T-cell (primary cell): ENCODE results near the gene CDC37. TPM values are rescaled to one million over a fixed set of nuclear protein-coding genes. Genes with fewer than 3 reads are reported as not detected.
"Not testable (repeated sequence)": the region's sequence is repeated elsewhere in the genome, so short reads cannot be mapped to it uniquely, and the experiment has no call there.

ENCODE experiments used
- ATAC-seq, 4 experiments: fragments of 200-7000 bp in 3 of 4; fragments of 150-1000 bp in 1 of 4; cut with Tn5 transposase; replicated peaks in 1 of 4; 1 replicate in 3 of 4; 2 replicates in 1 of 4; pipeline ENCODE4 v1.10.0; 2021; ENCODE audit warnings: moderate library complexity in 3 of 4, mild to moderate bottlenecking in 2 of 4, moderate number of reproducible peaks in 1 of 4
- CTCF ChIA-PET, 2 donors: fragments of 300-600 bp; sonication (Branson Sonifier 250); formaldehyde crosslinking; loops; one replicate each; lab custom pipeline; 2022; ENCODE audit warnings: antibody characterized with exemption in 2 of 2; lab: Charles Lee
- POLR2A ChIA-PET, 2 donors: fragments of 300-600 bp; sonication (Branson Sonifier 250); formaldehyde crosslinking; loops; one replicate each; lab custom pipeline; 2022; ENCODE audit warnings: antibody characterized with exemption in 2 of 2; lab: Charles Lee
- DNase-seq, 35 experiments: peaks; one replicate each; pipeline versions ENCODE4 v3.0.0 to v3.0.0-alpha.2; 2013 to 2023
- H3K27ac ChIP-seq: one replicate; pipeline ENCODE4 v1.5.1; 2013; ENCODE audit warnings: low read length
- H3K27me3 ChIP-seq, 2 experiments: replicated peaks in 1 of 2; 1 replicate in 1 of 2; 2 replicates in 1 of 2; pipeline versions ENCODE4 v1.6.1 to v1.7.0; 2013; ENCODE audit warnings: low read length in 1 of 2, mixed read lengths in 1 of 2; ENCODE audit not compliant: control insufficient read depth in 2 of 2, insufficient read depth in 2 of 2; ENCODE audit errors: extremely low read depth in 1 of 2
- H3K36me3 ChIP-seq, 2 donors: 1 replicate in 1 of 2; 2 replicates in 1 of 2; pipeline versions ENCODE4 v1.6.1 to v1.7.0; 2013; ENCODE audit warnings: low read length in 1 of 2; ENCODE audit not compliant: control insufficient read depth in 2 of 2, insufficient read depth in 1 of 2; ENCODE audit errors: extremely low read depth in 1 of 2
- H3K4me1 ChIP-seq, 2 experiments: 1 replicate in 1 of 2; 2 replicates in 1 of 2; pipeline versions ENCODE4 v1.6.1 to v1.7.0; 2013; ENCODE audit warnings: low read length in 2 of 2, mixed read lengths in 1 of 2; ENCODE audit not compliant: insufficient read depth in 2 of 2, control insufficient read depth in 1 of 2; ENCODE audit errors: extremely low read depth in 1 of 2
- H3K4me3 ChIP-seq, 2 donors: 1 replicate in 1 of 2; 2 replicates in 1 of 2; pipeline versions ENCODE4 v1.5.1 to v1.7.0; 2013; ENCODE audit warnings: mild to moderate bottlenecking in 2 of 2, low read length in 1 of 2, moderate library complexity in 1 of 2; ENCODE audit not compliant: control insufficient read depth in 1 of 2; ENCODE audit errors: extremely low read depth in 1 of 2
- H3K9me3 ChIP-seq: 2 replicates; pipeline ENCODE4 v1.7.0; 2013
- H3K27ac Mint-ChIP-seq, 2 donors: one replicate each; pipeline ENCODE4 v1.8.0; 2020 to 2021; ENCODE audit warnings: mild to moderate bottlenecking in 2 of 2, mixed read lengths in 2 of 2
- H3K27me3 Mint-ChIP-seq, 2 donors: one replicate each; pipeline ENCODE4 v1.8.0; 2021 to 2022; ENCODE audit warnings: mixed read lengths in 2 of 2
- H3K36me3 Mint-ChIP-seq: one replicate; pipeline ENCODE4 v1.8.0; 2021; ENCODE audit warnings: mixed read lengths
- H3K4me1 Mint-ChIP-seq, 3 donors: one replicate each; pipeline ENCODE4 v1.8.0; 2020 to 2022; ENCODE audit warnings: mixed read lengths in 3 of 3, mild to moderate bottlenecking in 1 of 3
- H3K4me3 Mint-ChIP-seq, 3 donors: one replicate each; pipeline ENCODE4 v1.8.0; 2020 to 2022; ENCODE audit warnings: mild to moderate bottlenecking in 3 of 3, mixed read lengths in 3 of 3, moderate library complexity in 3 of 3
- H3K9me3 Mint-ChIP-seq, 3 donors: one replicate each; pipeline ENCODE4 v1.8.0; 2020 to 2022; ENCODE audit warnings: mixed read lengths in 3 of 3
- WGBS: methylation state at CpG from one replicate; pipeline ENCODE4 v1.1.5; 2013; ENCODE audit warnings: missing lambda C conversion rate; ENCODE audit not compliant: insufficient coverage; 5-methylcytosine and 5-hydroxymethylcytosine counted together
- total RNA-seq, 35 experiments: library from RNA in 6 of 35; stranded (reverse) in 6 of 35; fragments of 120-200 nt in 1 of 35; gene quantifications; one replicate each; pipeline versions ENCODE4 v1.2.1 to v1.2.4 and lab custom pipeline; 2013 to 2026

Gene CDC37
- total RNA-seq, 5 donors from 2014 or later (not counting 1 experiment from before 2014, with no cell fraction given), result 163 to 205 (median 190) TPM

GRCh38 chr19:10404888-10405820 lies 1.8 kb upstream of the CDC37 start:
- peaks cover 77 to 81% (median 80%) of the 10 kb centered on the region in 3 donors for H3K4me1 Mint-ChIP-seq
- CTCF ChIA-PET, result interaction anchor here (0.5 to 2.9 kb wide), 13 partner anchors 11 to 572 kb away, joined by 4 to 21 read pairs (median 7); no protein-coding TSS in a partner anchor

DNA sequence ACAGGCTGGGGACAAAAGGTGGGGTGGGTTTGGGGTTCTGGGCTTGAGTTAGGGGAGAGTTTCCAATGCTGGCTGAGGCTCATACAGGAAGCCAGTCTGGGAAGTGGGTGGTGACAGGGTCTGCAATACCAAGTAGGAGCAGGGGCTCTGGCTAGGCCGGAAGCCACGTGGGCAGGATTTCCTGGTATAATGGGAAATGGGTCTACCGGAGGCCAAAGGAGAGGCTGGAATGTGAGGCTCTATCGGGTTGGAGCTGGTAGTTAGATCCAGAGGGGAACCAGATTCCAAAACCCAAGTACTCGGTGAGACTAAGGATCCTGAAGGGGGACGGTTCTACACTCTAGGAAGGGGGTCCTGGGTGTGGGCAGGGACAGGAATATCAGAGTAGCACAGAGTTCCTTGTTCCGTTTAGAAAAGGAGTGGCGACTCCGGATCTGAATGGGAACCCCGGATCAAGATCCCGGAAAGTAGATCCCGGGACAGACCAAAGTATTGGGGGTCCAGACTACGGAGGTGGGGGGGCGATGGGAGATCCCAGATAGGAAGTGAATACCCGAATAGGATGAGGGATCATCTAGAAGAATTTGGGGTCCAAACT lies 802 bp downstream of the CDC37 start:
- H3K4me3 ChIP-seq, result peak overlapping the region; percentile 82 to 91
- H3K27ac ChIP-seq, result peak overlapping the region; percentile 89
- H3K27me3 Mint-ChIP-seq, result no peaks in the 10 kb centered on the region
- 2% methylated on average over 15 of the region's 15 CpGs for WGBS
- H3K36me3 ChIP-seq, result peaks cover 3 to 14% of the 10 kb centered on the region in 2 donors
- no peaks in the 10 kb centered on the region for H3K36me3 Mint-ChIP-seq
- H3K4me1 ChIP-seq, result peaks cover 28 to 84% of the 10 kb centered on the region in 2 experiments
- H3K27ac Mint-ChIP-seq, result peak overlapping the region; percentile 75 to 92
- POLR2A ChIA-PET, result interaction anchor here in 1 of 2 donors (0.6 to 1.4 kb wide), 2 partner anchors 26 to 86 kb away, joined by 4 read pairs; no protein-coding TSS in a partner anchor
- ATAC-seq (no peak), DNase-seq (peak in 1 of 35 experiments; percentile 35)
- no peaks in the 10 kb centered on the region for H3K9me3 ChIP-seq
- H3K27me3 ChIP-seq, result peaks cover 0 to 16% of the 10 kb centered on the region in 2 experiments
- no peaks in the 10 kb centered on the region for H3K9me3 Mint-ChIP-seq
- peaks cover 55 to 71% (median 69%) of the 10 kb centered on the region in 3 donors for H3K4me1 Mint-ChIP-seq
- CTCF ChIA-PET, result interaction anchor here in 1 of 2 donors (0.9 to 2.6 kb wide), 3 partner anchors 13 to 298 kb away, joined by 3 to 13 read pairs (median 7); no protein-coding TSS in a partner anchor
- peak overlapping the region; percentile 89 to 95 (median 94) for H3K4me3 Mint-ChIP-seq

More at GRCh38 chr19:10404888-10405820, 1.8 kb upstream of the CDC37 start:
- no peaks in the 10 kb centered on the region for H3K9me3 ChIP-seq
- Mint-ChIP-seq H3K27me3 (no peaks in the 10 kb centered on the region), H3K4me3 (peak overlapping the region; percentile 89 to 95 (median 94)), H3K27ac (peak overlapping the region; percentile 80 to 90), H3K36me3 (no peaks in the 10 kb centered on the region), H3K9me3 (no peaks in the 10 kb centered on the region)
- ATAC-seq (no peak), DNase-seq (peak in 8 of 35 experiments; percentile 26 to 68 (median 36))
- H3K36me3 ChIP-seq, result peaks cover 0 to 3% of the 10 kb centered on the region in 2 donors
- peaks cover 40 to 95% of the 10 kb centered on the region in 2 experiments for H3K4me1 ChIP-seq
- 5% methylated on average over 20 of the region's 43 CpGs for WGBS
- POLR2A ChIA-PET, result interaction anchor here in 1 of 2 donors (0.6 to 0.7 kb wide), 4 partner anchors 32 to 319 kb away, joined by 3 to 5 read pairs (median 3); no protein-coding TSS in a partner anchor
- peaks cover 0 to 16% of the 10 kb centered on the region in 2 experiments for H3K27me3 ChIP-seq
- peak overlapping the region; percentile 18 to 82 for H3K4me3 ChIP-seq
- peak overlapping the region; percentile 89 for H3K27ac ChIP-seq

- Mint-ChIP-seq H3K36me3 (peaks cover 17% of the 10 kb centered on the region), H3K9me3 (no peaks in the 10 kb centered on the region), H3K4me3 (no peak overlapping the region), H3K4me1 (peaks cover 32 to 49% (median 47%) of the 10 kb centered on the region in 3 donors), H3K27ac (peak overlapping the region in 1 of 2 donors; percentile 55), H3K27me3 (no peaks in the 10 kb centered on the region)
- no peak overlapping the region for H3K4me3 ChIP-seq
- peaks cover 3 to 25% of the 10 kb centered on the region in 2 donors for H3K36me3 ChIP-seq
- DNase-seq (no peak), ATAC-seq (no peak)
- CTCF ChIA-PET, result interaction anchor here (0.6 to 1.3 kb wide), 5 partner anchors 11 to 243 kb away, joined by 3 to 5 read pairs (median 3); partner anchors contain the start of gene ICAM1 (in 1 of the 2)
- H3K9me3 ChIP-seq, result no peaks in the 10 kb centered on the region
- 93% methylated on average over 4 of the region's 8 CpGs for WGBS
- POLR2A ChIA-PET, result interaction anchor here (0.6 to 0.7 kb wide), 3 partner anchors 23 to 477 kb away, joined by 4 to 7 read pairs (median 6); no protein-coding TSS in a partner anchor
- H3K27ac ChIP-seq, result no peak overlapping the region
- H3K27me3 ChIP-seq, result peaks cover 0 to 7% of the 10 kb centered on the region in 2 experiments
- H3K4me1 ChIP-seq, result peaks cover 17 to 59% of the 10 kb centered on the region in 2 experiments
Measured at GRCh38 chr19:10399878-10400277, 3.5 kb downstream of the CDC37 start.

DNA sequence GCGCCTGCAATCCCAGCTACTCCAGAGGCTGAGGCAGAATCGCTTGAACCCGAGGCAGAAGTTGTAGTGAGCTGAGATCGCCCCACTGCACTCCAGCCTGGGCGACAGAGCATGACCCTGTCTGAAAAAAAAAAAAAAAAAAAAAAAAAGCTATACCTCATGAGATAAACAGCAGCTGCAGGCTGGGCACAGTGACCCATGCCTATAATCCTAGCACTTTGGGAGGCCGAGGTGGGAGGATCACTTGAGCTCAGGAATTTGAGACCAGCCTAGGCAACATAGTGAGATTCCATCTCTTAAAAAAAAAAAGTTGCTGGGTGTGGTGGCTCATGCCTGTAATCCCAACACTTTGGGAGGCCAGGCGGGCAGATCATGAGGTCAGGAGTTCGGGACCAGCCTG lies 4.0 kb downstream of the CDC37 start:
- Histone ChIP-seq H3K4me1 (peaks cover 16 to 53% of the 10 kb centered on the region in 2 experiments), H3K36me3 (peaks cover 3 to 27% of the 10 kb centered on the region in 2 donors)
- not testable (repeated sequence) for H3K27me3 Mint-ChIP-seq, H3K27ac ChIP-seq, DNase-seq, ATAC-seq, H3K9me3 Mint-ChIP-seq, H3K27me3 ChIP-seq, H3K9me3 ChIP-seq, H3K27ac Mint-ChIP-seq, H3K4me3 Mint-ChIP-seq, H3K4me3 ChIP-seq
- ChIA-PET POLR2A (interaction anchor here (0.6 to 0.7 kb wide), 3 partner anchors 22 to 477 kb away, joined by 4 to 7 read pairs (median 6); no protein-coding TSS in a partner anchor), CTCF (interaction anchor here (0.6 to 1.3 kb wide), 4 partner anchors 11 to 244 kb away, joined by 3 to 5 read pairs (median 3); partner anchors contain the start of gene ICAM1 (in 1 of the 2))
- Mint-ChIP-seq H3K4me1 (peaks cover 29 to 44% (median 43%) of the 10 kb centered on the region in 3 donors), H3K36me3 (peaks cover 18% of the 10 kb centered on the region)
- WGBS, result 95% methylated on average over 4 of the region's 8 CpGs

DNA sequence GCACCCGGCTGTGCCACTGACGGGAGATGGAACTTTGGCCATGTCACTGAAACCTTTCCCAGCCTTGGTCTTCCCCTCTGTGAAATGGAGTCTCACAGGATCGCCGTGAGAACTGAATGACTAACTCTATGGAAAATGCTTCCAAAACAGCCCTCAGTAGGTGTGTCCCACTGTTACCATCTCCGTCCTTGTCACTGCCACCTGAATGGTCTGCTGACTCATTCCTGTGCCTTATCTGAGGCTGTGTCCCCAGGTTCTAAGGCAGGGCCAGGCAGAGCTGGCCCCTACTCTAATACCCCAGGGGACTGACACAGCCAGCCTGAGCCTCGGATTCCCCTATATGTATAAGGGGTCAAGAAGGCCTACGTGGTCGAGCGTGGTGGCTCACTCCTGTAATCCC lies 4.5 kb downstream of the CDC37 start:
- Histone ChIP-seq H3K9me3 (no peaks in the 10 kb centered on the region), H3K4me3 (no peak overlapping the region), H3K36me3 (peaks cover 3 to 27% of the 10 kb centered on the region in 2 donors), H3K27me3 (no peaks in the 10 kb centered on the region), H3K27ac (no peak overlapping the region), H3K4me1 (peaks cover 14 to 48% of the 10 kb centered on the region in 2 experiments)
- CTCF ChIA-PET, result no interaction called here
- Mint-ChIP-seq H3K27ac (no peak overlapping the region), H3K9me3 (no peaks in the 10 kb centered on the region), H3K4me3 (no peak overlapping the region), H3K4me1 (peaks cover 25 to 41% (median 40%) of the 10 kb centered on the region in 3 donors), H3K27me3 (no peaks in the 10 kb centered on the region), H3K36me3 (peaks cover 18% of the 10 kb centered on the region)
- DNase-seq (no peak), ATAC-seq (no peak)
- POLR2A ChIA-PET, result no interaction called here
- WGBS, result 94% methylated on average over 5 of the region's 9 CpGs
